B cell (primary cell): ENCODE data around the gene NIF3L1. TPM values are rescaled to one million over a fixed set of nuclear protein-coding genes. Genes with fewer than 3 reads are reported as not detected.

Experiments used
- ATAC-seq: fragments of 200-7000 bp; cut with Tn5 transposase; one replicate; pipeline ENCODE4 v1.10.0; 2021; ENCODE audit warnings: low read depth, mild to moderate bottlenecking, moderate number of reproducible peaks, moderate library complexity
- CTCF ChIA-PET: fragments of 350-600 bp; sonication (Branson Sonifier 250); formaldehyde crosslinking; loops from one replicate; lab custom pipeline; 2021; ENCODE audit warnings: antibody characterized with exemption, inconsistent platforms; lab: Charles Lee
- POLR2A ChIA-PET: fragments of 350-600 bp; sonication (Branson Sonifier 250); formaldehyde crosslinking; loops from one replicate; lab custom pipeline; 2021; ENCODE audit warnings: antibody characterized with exemption; lab: Charles Lee
- DNase-seq: peaks from one replicate; pipeline ENCODE4 v3.0.0; 2013
- H2AFZ ChIP-seq: 2 replicates; pipeline ENCODE4 v1.6.1; 2012; ENCODE audit warnings: mild to moderate bottlenecking, low read depth, low read length; ENCODE audit not compliant: insufficient read depth, poor library complexity, severe bottlenecking
- H3K27ac ChIP-seq, 2 donors: 1 replicate in 1 of 2; 2 replicates in 1 of 2; pipeline ENCODE4 v1.5.1; 2012 to 2013; ENCODE audit warnings: low read length in 2 of 2, mild to moderate bottlenecking in 2 of 2, moderate library complexity in 1 of 2
- H3K27me3 ChIP-seq, 4 experiments: fragments of 200-600 bp in 1 of 4; sonication (generic) in 1 of 4; replicated peaks in 1 of 4; 1 replicate in 2 of 4; 2 replicates in 2 of 4; pipeline versions ENCODE4 v1.6.1 to v1.7.0; 2013 to 2016; ENCODE audit warnings: low read length in 3 of 4, mild to moderate bottlenecking in 2 of 4, mixed read lengths in 1 of 4, moderate library complexity in 1 of 4; ENCODE audit not compliant: insufficient read depth in 4 of 4, control insufficient read depth in 3 of 4; ENCODE audit errors: control extremely low read depth in 1 of 4
- H3K36me3 ChIP-seq, 2 experiments: replicated peaks in 1 of 2; 1 replicate in 1 of 2; 2 replicates in 1 of 2; pipeline versions ENCODE4 v1.6.1 to v1.7.1; 2013; ENCODE audit warnings: low read length in 1 of 2; ENCODE audit not compliant: insufficient read depth in 2 of 2, control insufficient read depth in 1 of 2; ENCODE audit errors: control extremely low read depth in 1 of 2, extremely low read depth in 1 of 2
- H3K4me1 ChIP-seq, 2 donors: fragments of 200-600 bp in 1 of 2; sonication (generic) in 1 of 2; 1 replicate in 1 of 2; 2 replicates in 1 of 2; pipeline versions ENCODE4 v1.5.1 to v1.6.1; 2013 to 2017; ENCODE audit warnings: low read length in 2 of 2; ENCODE audit not compliant: control insufficient read depth in 2 of 2, insufficient read depth in 2 of 2
- H3K4me2 ChIP-seq: replicated peaks from 2 replicates; pipeline ENCODE3; 2012; ENCODE audit warnings: mild to moderate bottlenecking, low read depth, low read length; ENCODE audit not compliant: poor library complexity, severe bottlenecking
- H3K4me3 ChIP-seq, 5 experiments: fragments of 200-600 bp in 1 of 5; sonication (generic) in 1 of 5; 1 replicate in 3 of 5; 2 replicates in 2 of 5; pipeline versions ENCODE4 v1.5.1 to v1.7.0; 2011 to 2016; ENCODE audit warnings: low read length in 4 of 5, mild to moderate bottlenecking in 4 of 5, low read depth in 2 of 5, control low read depth in 1 of 5, moderate library complexity in 1 of 5; ENCODE audit not compliant: insufficient read depth in 1 of 5; ENCODE audit errors: control extremely low read depth in 1 of 5, extremely low read depth in 1 of 5
- H3K79me2 ChIP-seq: fragments of 200-600 bp; sonication (generic); one replicate; pipeline ENCODE4 v1.6.0; 2016; ENCODE audit warnings: low read length; ENCODE audit not compliant: control insufficient read depth, insufficient read depth
- H3K9ac ChIP-seq: fragments of 200-600 bp; sonication (generic); 2 replicates; pipeline ENCODE4 v1.6.1; 2017; ENCODE audit warnings: mild to moderate bottlenecking, low read length, moderate library complexity
- H3K9me3 ChIP-seq, 3 donors: one replicate each; pipeline versions ENCODE4 v1.6.1 to v1.7.1; 2013; ENCODE audit warnings: low read length in 2 of 3; ENCODE audit not compliant: control insufficient read depth in 2 of 3, insufficient read depth in 1 of 3; ENCODE audit errors: control extremely low read depth in 1 of 3
- H4K20me1 ChIP-seq: 2 replicates; pipeline ENCODE4 v1.6.0; 2012; ENCODE audit warnings: mild to moderate bottlenecking, low read length; ENCODE audit not compliant: insufficient read depth, control insufficient read depth, poor library complexity, severe bottlenecking
- H3K27ac Mint-ChIP-seq: one replicate; pipeline ENCODE4 v1.8.0; 2021; ENCODE audit warnings: mixed read lengths
- H3K27me3 Mint-ChIP-seq: one replicate; pipeline ENCODE4 v1.8.0; 2021; ENCODE audit warnings: mixed read lengths
- H3K4me1 Mint-ChIP-seq: one replicate; pipeline ENCODE4 v1.8.0; 2021; ENCODE audit warnings: mixed read lengths
- H3K4me3 Mint-ChIP-seq: one replicate; pipeline ENCODE4 v1.8.0; 2021; ENCODE audit warnings: mixed read lengths
- H3K9me3 Mint-ChIP-seq: one replicate; pipeline ENCODE4 v1.8.0; 2022; ENCODE audit warnings: mixed read lengths; ENCODE audit not compliant: insufficient read depth
- EZH2 ChIP-seq: IDR thresholded peaks from 2 replicates; pipeline ENCODE4 v1.6.1; 2012; ENCODE audit warnings: borderline replicate concordance, low read depth, mild to moderate bottlenecking, moderate library complexity, low read length; ENCODE audit not compliant: insufficient read depth, poor library complexity, severe bottlenecking
- WGBS: methylation state at CpG from one replicate; pipeline ENCODE4 v1.1.5; 2013; ENCODE audit warnings: missing lambda C conversion rate; ENCODE audit not compliant: insufficient coverage; 5-methylcytosine and 5-hydroxymethylcytosine counted together
- intact Hi-C: fragments of 100-400 bp; cut with micrococcal nuclease; formaldehyde crosslinking; loops from one replicate; pipeline ENCODE4 v1.10.0; 2022
- polyA plus RNA-seq: library from polyadenylated mRNA; depleted of rRNA; stranded (reverse); fragments of >200 nt; gene quantifications from 2 replicates; pipeline ENCODE4 v1.2.3, GENCODE V29; 2012
- total RNA-seq, 2 donors: library from RNA; stranded (reverse); fragments of 120-200 nt in 1 of 2; gene quantifications; 1 replicate in 1 of 2; 2 replicates in 1 of 2; pipeline versions ENCODE4 v1.2.3 to v1.2.4, GENCODE V29; 2013 to 2022
- TF ChIP-seq, protein P1 (sequence below): fragments of 200-600 bp; IDR thresholded peaks from one replicate; pipeline ENCODE4 v1.8.0; 2022; ENCODE audit warnings: antibody characterized with exemption, mild to moderate bottlenecking

The NIF3L1 gene
- total and polyA plus RNA-seq, 2 donors (not counting 1 experiment from before 2014, with no cell fraction given): 22.6 to 26.7 TPM

- H3K4me1 ChIP-seq: no peaks in the 10 kb centered on the region
- 100% methylated on average over 2 of the region's 2 CpGs for WGBS
- H3K27ac Mint-ChIP-seq: no peak overlapping the region
- ChIA-PET CTCF (interaction anchor here (1.1 kb wide), 1 partner anchor 216 kb away, joined by 4 read pairs; no protein-coding TSS in a partner anchor), POLR2A (no interaction called here)
- ATAC-seq (no peak), DNase-seq (no peak)
- H3K4me2 ChIP-seq: no peak overlapping the region
- no peak overlapping the region for H3K4me3 Mint-ChIP-seq
- H3K27ac ChIP-seq: no peak overlapping the region
- H3K27me3 Mint-ChIP-seq: no peaks in the 10 kb centered on the region
- peaks cover 5 to 39% of the 10 kb centered on the region in 2 experiments for H3K36me3 ChIP-seq
- intact Hi-C loops: no loop called here
- no peaks in the 10 kb centered on the region for H3K27me3 ChIP-seq
- no peaks in the 10 kb centered on the region for H3K9me3 ChIP-seq
- TF ChIP-seq EZH2: no peak
- TF ChIP-seq, protein P1, sequence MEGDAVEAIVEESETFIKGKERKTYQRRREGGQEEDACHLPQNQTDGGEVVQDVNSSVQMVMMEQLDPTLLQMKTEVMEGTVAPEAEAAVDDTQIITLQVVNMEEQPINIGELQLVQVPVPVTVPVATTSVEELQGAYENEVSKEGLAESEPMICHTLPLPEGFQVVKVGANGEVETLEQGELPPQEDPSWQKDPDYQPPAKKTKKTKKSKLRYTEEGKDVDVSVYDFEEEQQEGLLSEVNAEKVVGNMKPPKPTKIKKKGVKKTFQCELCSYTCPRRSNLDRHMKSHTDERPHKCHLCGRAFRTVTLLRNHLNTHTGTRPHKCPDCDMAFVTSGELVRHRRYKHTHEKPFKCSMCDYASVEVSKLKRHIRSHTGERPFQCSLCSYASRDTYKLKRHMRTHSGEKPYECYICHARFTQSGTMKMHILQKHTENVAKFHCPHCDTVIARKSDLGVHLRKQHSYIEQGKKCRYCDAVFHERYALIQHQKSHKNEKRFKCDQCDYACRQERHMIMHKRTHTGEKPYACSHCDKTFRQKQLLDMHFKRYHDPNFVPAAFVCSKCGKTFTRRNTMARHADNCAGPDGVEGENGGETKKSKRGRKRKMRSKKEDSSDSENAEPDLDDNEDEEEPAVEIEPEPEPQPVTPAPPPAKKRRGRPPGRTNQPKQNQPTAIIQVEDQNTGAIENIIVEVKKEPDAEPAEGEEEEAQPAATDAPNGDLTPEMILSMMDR: no peak
- no peak overlapping the region for H3K4me3 ChIP-seq
- H3K9ac ChIP-seq: no peak overlapping the region
- H2AFZ ChIP-seq: no peak overlapping the region
- H3K9me3 Mint-ChIP-seq: no peaks in the 10 kb centered on the region
- H3K4me1 Mint-ChIP-seq: no peaks in the 10 kb centered on the region
- no peaks in the 10 kb centered on the region for H3K79me2 ChIP-seq
- no peaks in the 10 kb centered on the region for H4K20me1 ChIP-seq
Observed at GRCh38 chr2:200929334-200930249, 40.4 kb downstream of the NIF3L1 start.

DNA sequence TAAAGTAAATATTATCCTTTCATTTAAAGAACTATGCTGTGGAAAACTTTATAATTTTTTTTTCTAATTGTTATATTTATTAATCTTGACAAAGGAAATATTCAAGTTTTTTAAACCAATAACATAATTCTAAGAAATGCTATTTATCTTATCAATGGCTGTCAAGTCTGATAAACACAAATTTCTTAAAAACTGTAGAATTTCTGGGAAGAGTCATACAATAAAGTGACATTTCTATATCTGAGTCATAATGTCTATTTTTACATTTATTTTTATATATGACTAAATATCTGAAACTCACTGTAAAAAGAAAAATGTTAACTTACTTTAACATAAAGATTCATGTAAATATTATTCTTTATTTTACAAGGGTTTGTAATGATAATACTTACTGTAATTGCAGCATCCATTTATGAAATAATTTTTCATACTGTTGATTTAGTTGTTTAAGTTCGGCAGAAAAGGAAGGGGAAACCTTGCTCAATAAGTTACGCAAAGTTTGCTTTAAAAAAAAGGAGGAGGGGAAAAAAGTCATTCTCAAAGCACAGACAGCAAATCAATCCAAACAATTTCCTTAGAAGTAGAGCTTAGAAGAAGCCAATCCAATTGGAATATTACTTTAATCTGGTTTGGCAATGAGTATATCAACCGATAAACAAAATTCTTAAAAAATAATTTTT is 41.9 kb downstream of the NIF3L1 start:
- Mint-ChIP-seq H3K4me3 (no peak overlapping the region), H3K4me1 (no peaks in the 10 kb centered on the region), H3K27ac (no peak overlapping the region), H3K9me3 (no peaks in the 10 kb centered on the region), H3K27me3 (no peaks in the 10 kb centered on the region)
- no peaks in the 10 kb centered on the region for H3K4me1 ChIP-seq
- H4K20me1 ChIP-seq: no peaks in the 10 kb centered on the region
- peaks cover 2 to 47% of the 10 kb centered on the region in 2 experiments for H3K36me3 ChIP-seq
- ChIA-PET POLR2A (no interaction called here), CTCF (no interaction called here)
- H3K9ac ChIP-seq: no peak overlapping the region
- ATAC-seq (no peak), DNase-seq (no peak)
- H3K27me3 ChIP-seq: no peaks in the 10 kb centered on the region
- no peak overlapping the region for H3K4me2 ChIP-seq
- intact Hi-C loops: no loop called here
- no peaks in the 10 kb centered on the region for H3K79me2 ChIP-seq
- no peak overlapping the region for H3K27ac ChIP-seq
- WGBS: no CpG with 5 or more reads among the region's 3 CpGs
- no peak for TF ChIP-seq EZH2
- TF ChIP-seq, protein P1: no peak
- no peaks in the 10 kb centered on the region for H3K9me3 ChIP-seq
- no peak overlapping the region for H2AFZ ChIP-seq
- H3K4me3 ChIP-seq: no peak overlapping the region
